HEK293 (cell line): Measurements from ENCODE around the gene PAPSS2.

ENCODE experiments used
- CTCF ChIP-seq: fragments of 450-650 bp; formaldehyde crosslinking; IDR thresholded peaks from 2 replicates; pipeline ENCODE4 v1.5.1; 2016; ENCODE audit warnings: missing biosample characterization, missing genetic modification characterization
- GLI4 ChIP-seq: fragments of 450-650 bp; formaldehyde crosslinking; IDR thresholded peaks from 2 replicates; pipeline ENCODE4 v1.5.1; 2016; ENCODE audit warnings: missing biosample characterization, missing genetic modification characterization
- OVOL3 ChIP-seq: fragments of 450-650 bp; formaldehyde crosslinking; IDR thresholded peaks from 2 replicates; pipeline ENCODE4 v1.5.1; 2016; ENCODE audit warnings: missing biosample characterization, missing genetic modification characterization
- RBAK ChIP-seq: fragments of 450-650 bp; formaldehyde crosslinking; IDR thresholded peaks from 2 replicates; pipeline ENCODE4 v1.5.1; 2016; ENCODE audit warnings: missing biosample characterization, missing genetic modification characterization
- SP2 ChIP-seq: fragments of 450-650 bp; formaldehyde crosslinking; IDR thresholded peaks from 2 replicates; pipeline ENCODE4 v1.5.1; 2016; ENCODE audit warnings: missing biosample characterization, missing genetic modification characterization
- ZBTB49 ChIP-seq: fragments of 450-650 bp; formaldehyde crosslinking; IDR thresholded peaks from 2 replicates; pipeline ENCODE4 v1.5.1; 2016; ENCODE audit warnings: missing biosample characterization, missing genetic modification characterization, low read depth
- ZEB2 ChIP-seq: fragments of 450-650 bp; formaldehyde crosslinking; IDR thresholded peaks from 2 replicates; pipeline ENCODE4 v1.5.1; 2016; ENCODE audit warnings: missing biosample characterization, missing genetic modification characterization
- ZNF121 ChIP-seq: fragments of 450-650 bp; formaldehyde crosslinking; IDR thresholded peaks from 2 replicates; pipeline ENCODE4 v1.5.1; 2016; ENCODE audit warnings: missing biosample characterization, missing genetic modification characterization
- ZNF133 ChIP-seq: fragments of 450-650 bp; formaldehyde crosslinking; IDR thresholded peaks from 2 replicates; pipeline ENCODE4 v1.5.1; 2016; ENCODE audit warnings: missing biosample characterization, missing genetic modification characterization
- ZNF140 ChIP-seq: fragments of 450-650 bp; formaldehyde crosslinking; IDR thresholded peaks from 2 replicates; pipeline ENCODE4 v1.5.1; 2016; ENCODE audit warnings: missing biosample characterization, missing genetic modification characterization
- ZNF157 ChIP-seq: fragments of 450-650 bp; formaldehyde crosslinking; IDR thresholded peaks from 2 replicates; pipeline ENCODE4 v1.5.1; 2016; ENCODE audit warnings: missing biosample characterization, missing genetic modification characterization
- ZNF18 ChIP-seq: fragments of 450-650 bp; formaldehyde crosslinking; IDR thresholded peaks from 2 replicates; pipeline ENCODE4 v1.5.1; 2016; ENCODE audit warnings: missing biosample characterization, missing genetic modification characterization
- ZNF23 ChIP-seq: fragments of 450-650 bp; formaldehyde crosslinking; IDR thresholded peaks from 2 replicates; pipeline ENCODE4 v1.5.1; 2016; ENCODE audit warnings: missing biosample characterization, missing genetic modification characterization, borderline replicate concordance
- ZNF24 ChIP-seq: fragments of 450-650 bp; formaldehyde crosslinking; IDR thresholded peaks from 2 replicates; pipeline ENCODE4 v1.5.1; 2016; ENCODE audit warnings: missing biosample characterization, missing genetic modification characterization
- ZNF248 ChIP-seq: fragments of 450-650 bp; formaldehyde crosslinking; IDR thresholded peaks from 2 replicates; pipeline ENCODE4 v1.5.1; 2017; ENCODE audit warnings: missing biosample characterization, missing genetic modification characterization
- ZNF341 ChIP-seq: fragments of 450-650 bp; formaldehyde crosslinking; IDR thresholded peaks from 2 replicates; pipeline ENCODE4; 2016; ENCODE audit warnings: low read depth, missing biosample characterization, missing genetic modification characterization
- ZNF391 ChIP-seq: fragments of 450-650 bp; formaldehyde crosslinking; IDR thresholded peaks from 2 replicates; pipeline ENCODE4 v1.5.1; 2016; ENCODE audit warnings: low read depth, missing biosample characterization, missing genetic modification characterization, borderline replicate concordance
- ZNF449 ChIP-seq: fragments of 450-650 bp; formaldehyde crosslinking; IDR thresholded peaks from 2 replicates; pipeline ENCODE4 v1.5.1; 2017; ENCODE audit warnings: missing biosample characterization, mild to moderate bottlenecking, missing genetic modification characterization, moderate library complexity
- ZNF510 ChIP-seq: fragments of 450-650 bp; formaldehyde crosslinking; IDR thresholded peaks from 2 replicates; pipeline ENCODE4 v1.5.1; 2018; ENCODE audit warnings: mild to moderate bottlenecking, missing genetic modification characterization, missing biosample characterization; ENCODE audit not compliant: insufficient replicate concordance
- ZNF561 ChIP-seq: fragments of 450-650 bp; IDR thresholded peaks from 2 replicates; pipeline ENCODE4 v1.5.1; 2018; ENCODE audit warnings: missing biosample characterization, missing genetic modification characterization, borderline replicate concordance
- ZNF571 ChIP-seq: fragments of 450-650 bp; formaldehyde crosslinking; IDR thresholded peaks from 2 replicates; pipeline ENCODE4 v1.5.0; 2017; ENCODE audit warnings: missing biosample characterization, missing genetic modification characterization
- ZNF677 ChIP-seq: fragments of 450-650 bp; IDR thresholded peaks from 2 replicates; pipeline ENCODE4 v1.5.0; 2018; ENCODE audit warnings: missing biosample characterization, mild to moderate bottlenecking, missing genetic modification characterization, moderate library complexity
- ZNF785 ChIP-seq: fragments of 450-650 bp; formaldehyde crosslinking; IDR thresholded peaks from 2 replicates; pipeline ENCODE4 v1.5.1; 2016; ENCODE audit warnings: missing biosample characterization, missing genetic modification characterization
- ZNF837 ChIP-seq: fragments of 450-650 bp; formaldehyde crosslinking; IDR thresholded peaks from 2 replicates; pipeline ENCODE4 v1.5.1; 2016; ENCODE audit warnings: missing biosample characterization, missing genetic modification characterization
- ZNF843 ChIP-seq: fragments of 450-650 bp; formaldehyde crosslinking; IDR thresholded peaks from 2 replicates; pipeline ENCODE4 v1.5.1; 2016; ENCODE audit warnings: missing biosample characterization, missing genetic modification characterization
- TF ChIP-seq, protein P1 (sequence below): fragments of 450-650 bp; formaldehyde crosslinking; IDR thresholded peaks from 2 replicates; pipeline ENCODE4 v1.5.1; 2017; ENCODE audit warnings: missing biosample characterization, missing genetic modification characterization
- TF ChIP-seq, protein P2 (sequence below): fragments of 450-650 bp; formaldehyde crosslinking; IDR thresholded peaks from 2 replicates; pipeline ENCODE4 v1.5.1; 2016; ENCODE audit warnings: missing biosample characterization, missing genetic modification characterization
- TF ChIP-seq, protein P3 (sequence below): fragments of 450-650 bp; formaldehyde crosslinking; IDR thresholded peaks from 2 replicates; pipeline ENCODE4 v1.5.1; 2016; ENCODE audit warnings: missing biosample characterization, missing genetic modification characterization

The PAPSS2 gene

GRCh38 chr10:87658321-87658795 is 1.3 kb upstream of the PAPSS2 start (continued):
- TF ChIP-seq, protein P1, sequence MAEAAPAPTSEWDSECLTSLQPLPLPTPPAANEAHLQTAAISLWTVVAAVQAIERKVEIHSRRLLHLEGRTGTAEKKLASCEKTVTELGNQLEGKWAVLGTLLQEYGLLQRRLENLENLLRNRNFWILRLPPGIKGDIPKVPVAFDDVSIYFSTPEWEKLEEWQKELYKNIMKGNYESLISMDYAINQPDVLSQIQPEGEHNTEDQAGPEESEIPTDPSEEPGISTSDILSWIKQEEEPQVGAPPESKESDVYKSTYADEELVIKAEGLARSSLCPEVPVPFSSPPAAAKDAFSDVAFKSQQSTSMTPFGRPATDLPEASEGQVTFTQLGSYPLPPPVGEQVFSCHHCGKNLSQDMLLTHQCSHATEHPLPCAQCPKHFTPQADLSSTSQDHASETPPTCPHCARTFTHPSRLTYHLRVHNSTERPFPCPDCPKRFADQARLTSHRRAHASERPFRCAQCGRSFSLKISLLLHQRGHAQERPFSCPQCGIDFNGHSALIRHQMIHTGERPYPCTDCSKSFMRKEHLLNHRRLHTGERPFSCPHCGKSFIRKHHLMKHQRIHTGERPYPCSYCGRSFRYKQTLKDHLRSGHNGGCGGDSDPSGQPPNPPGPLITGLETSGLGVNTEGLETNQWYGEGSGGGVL (tag by site-specific recombination) = no peak
- no peak for TF ChIP-seq ZBTB49
- no peak for TF ChIP-seq SP2 (tag by site-specific recombination)
- TF ChIP-seq ZNF837 (tag by site-specific recombination) = no peak
- no peak for TF ChIP-seq CTCF (tag by site-specific recombination)
- TF ChIP-seq ZNF248 (tag by site-specific recombination) = no peak
- no peak for TF ChIP-seq ZNF121 (tag by site-specific recombination)
- peak; percentile 67; the same call in 1 of the 2 replicates for TF ChIP-seq ZNF843 (tag by site-specific recombination)
- TF ChIP-seq ZNF449 (tag by site-specific recombination) = 0 out of 2 replicates have a peak, but pooled peaks have one; percentile 9
- TF ChIP-seq ZNF133 (tag by site-specific recombination) = no peak
- TF ChIP-seq ZNF24 (tag by site-specific recombination) = peak; percentile 57; the same call in 1 of the 2 replicates
- no peak for TF ChIP-seq ZNF157
- no peak for TF ChIP-seq ZNF23 (tag by site-specific recombination)
- TF ChIP-seq ZEB2 = 0 out of 2 replicates have a peak, but pooled peaks have one; percentile 21
- no peak for TF ChIP-seq ZNF571 (tag by site-specific recombination)
- TF ChIP-seq ZNF561 (tag by site-specific recombination) = peak; percentile 66; the same call in 1 of the 2 replicates
- TF ChIP-seq ZNF18 (tag by site-specific recombination) = peak; percentile 57
- no peak for TF ChIP-seq ZNF510 (tag by site-specific recombination)
- TF ChIP-seq ZNF140 = no peak
- no peak for TF ChIP-seq OVOL3 (tag by site-specific recombination)
- TF ChIP-seq, protein P2, sequence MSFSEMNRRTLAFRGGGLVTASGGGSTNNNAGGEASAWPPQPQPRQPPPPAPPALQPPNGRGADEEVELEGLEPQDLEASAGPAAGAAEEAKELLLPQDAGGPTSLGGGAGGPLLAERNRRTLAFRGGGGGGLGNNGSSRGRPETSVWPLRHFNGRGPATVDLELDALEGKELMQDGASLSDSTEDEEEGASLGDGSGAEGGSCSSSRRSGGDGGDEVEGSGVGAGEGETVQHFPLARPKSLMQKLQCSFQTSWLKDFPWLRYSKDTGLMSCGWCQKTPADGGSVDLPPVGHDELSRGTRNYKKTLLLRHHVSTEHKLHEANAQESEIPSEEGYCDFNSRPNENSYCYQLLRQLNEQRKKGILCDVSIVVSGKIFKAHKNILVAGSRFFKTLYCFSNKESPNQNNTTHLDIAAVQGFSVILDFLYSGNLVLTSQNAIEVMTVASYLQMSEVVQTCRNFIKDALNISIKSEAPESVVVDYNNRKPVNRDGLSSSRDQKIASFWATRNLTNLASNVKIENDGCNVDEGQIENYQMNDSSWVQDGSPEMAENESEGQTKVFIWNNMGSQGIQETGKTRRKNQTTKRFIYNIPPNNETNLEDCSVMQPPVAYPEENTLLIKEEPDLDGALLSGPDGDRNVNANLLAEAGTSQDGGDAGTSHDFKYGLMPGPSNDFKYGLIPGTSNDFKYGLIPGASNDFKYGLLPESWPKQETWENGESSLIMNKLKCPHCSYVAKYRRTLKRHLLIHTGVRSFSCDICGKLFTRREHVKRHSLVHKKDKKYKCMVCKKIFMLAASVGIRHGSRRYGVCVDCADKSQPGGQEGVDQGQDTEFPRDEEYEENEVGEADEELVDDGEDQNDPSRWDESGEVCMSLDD (tag by site-specific recombination) = no peak
- no peak for TF ChIP-seq ZNF677 (tag by site-specific recombination)
- TF ChIP-seq ZNF785 (tag by site-specific recombination) = no peak
- no peak for TF ChIP-seq RBAK (tag by site-specific recombination)
- TF ChIP-seq ZNF341 = no peak
- TF ChIP-seq, protein P3, sequence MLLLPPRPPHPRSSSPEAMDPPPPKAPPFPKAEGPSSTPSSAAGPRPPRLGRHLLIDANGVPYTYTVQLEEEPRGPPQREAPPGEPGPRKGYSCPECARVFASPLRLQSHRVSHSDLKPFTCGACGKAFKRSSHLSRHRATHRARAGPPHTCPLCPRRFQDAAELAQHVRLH (tag by site-specific recombination) = no peak
- TF ChIP-seq ZNF391 (tag by site-specific recombination) = no peak
- TF ChIP-seq GLI4 (tag by site-specific recombination) = no peak
